H1 (cell line): ENCODE measurements around the gene CPSF2. TPM values are rescaled to one million over a fixed set of nuclear protein-coding genes. Genes with fewer than 3 reads are reported as not detected.

Experiments used
- CTCF ChIA-PET: fragments of 300-600 bp; sonication (Branson Sonifier 250); formaldehyde crosslinking; loops from one replicate; lab custom pipeline; 2021; ENCODE audit not compliant: partially characterized antibody; lab: Charles Lee
- POLR2A ChIA-PET: fragments of 300-600 bp; sonication (Branson Sonifier 250); formaldehyde crosslinking; loops from one replicate; lab custom pipeline; 2021; ENCODE audit warnings: inconsistent platforms; ENCODE audit not compliant: partially characterized antibody; lab: Charles Lee
- DNase-seq, 2 experiments: peaks; one replicate each; pipeline versions ENCODE4 v3.0.0 to v3.0.0-alpha.2; 2010 to 2022; ENCODE audit warnings: low spot score in 2 of 2, low read depth in 1 of 2, mixed read lengths in 1 of 2
- FAIRE-seq: peaks from 2 replicates; lab custom pipeline; 2011; peaks lifted over from hg19 to GRCh38; lab: Jason Lieb, UNC
- H2AFZ ChIP-seq: 2 replicates; pipeline ENCODE4 v1.8.1; 2012; ENCODE audit warnings: low read length, inconsistent platforms
- H2AK5ac ChIP-seq: 2 replicates; pipeline ENCODE4 v1.6.1; 2013; ENCODE audit warnings: low read depth, low read length
- H2BK120ac ChIP-seq: replicated peaks from 2 replicates; pipeline ENCODE3; 2013; ENCODE audit warnings: low read depth, low read length, inconsistent platforms
- H2BK12ac ChIP-seq: 2 replicates; pipeline ENCODE4 v1.6.1; 2013; ENCODE audit warnings: low read depth, low read length
- H2BK15ac ChIP-seq: 2 replicates; pipeline ENCODE4 v1.6.1; 2013; ENCODE audit warnings: low read length
- H2BK20ac ChIP-seq: 2 replicates; pipeline ENCODE4 v1.6.1; 2013; ENCODE audit warnings: low read length
- H2BK5ac ChIP-seq: 2 replicates; pipeline ENCODE4 v1.6.1; 2013; ENCODE audit warnings: low read depth, low read length
- H3K14ac ChIP-seq: 2 replicates; pipeline ENCODE4 v1.6.1; 2013; ENCODE audit warnings: inconsistent platforms; ENCODE audit not compliant: insufficient read length
- H3K18ac ChIP-seq: 2 replicates; pipeline ENCODE4 v1.6.1; 2013; ENCODE audit warnings: low read length; ENCODE audit errors: extremely low read depth
- H3K23ac ChIP-seq: 2 replicates; pipeline ENCODE4 v1.6.1; 2013; ENCODE audit warnings: inconsistent platforms; ENCODE audit not compliant: insufficient read length
- H3K23me2 ChIP-seq: 2 replicates; pipeline ENCODE4 v1.6.1; 2013; ENCODE audit warnings: low read depth, low read length
- H3K27ac ChIP-seq: 2 replicates; pipeline ENCODE4 v1.6.1; 2011; ENCODE audit warnings: low read depth, low read length, inconsistent platforms
- H3K27me3 ChIP-seq, 4 experiments: replicated peaks in 1 of 4; 1 replicate in 1 of 4; 2 replicates in 3 of 4; pipeline versions ENCODE4 v1.6.1 to v1.8.1; 2011 to 2013; ENCODE audit warnings: low read length in 3 of 4, mild to moderate bottlenecking in 3 of 4, inconsistent platforms in 2 of 4, mixed read lengths in 2 of 4, moderate library complexity in 1 of 4; ENCODE audit not compliant: control insufficient read depth in 3 of 4, insufficient read depth in 3 of 4; ENCODE audit errors: extremely low read depth in 1 of 4
- H3K36me3 ChIP-seq, 4 experiments: 2 replicates each; pipeline versions ENCODE4 v1.6.1 to v1.8.1; 2011 to 2013; ENCODE audit warnings: mild to moderate bottlenecking in 4 of 4, low read length in 3 of 4, moderate library complexity in 2 of 4, control low read depth in 1 of 4, inconsistent platforms in 1 of 4; ENCODE audit not compliant: insufficient read depth in 4 of 4, control insufficient read depth in 2 of 4
- H3K4ac ChIP-seq: replicated peaks from 2 replicates; pipeline ENCODE3; 2013; ENCODE audit warnings: low read length, low read depth, mixed read lengths, inconsistent platforms; ENCODE audit not compliant: insufficient read length
- H3K4me1 ChIP-seq, 4 experiments: replicated peaks in 1 of 4; 1 replicate in 1 of 4; 2 replicates in 3 of 4; pipeline versions ENCODE4 v1.6.1 to v1.8.1; 2011 to 2013; ENCODE audit warnings: low read length in 3 of 4, inconsistent platforms in 2 of 4, mixed read lengths in 1 of 4; ENCODE audit not compliant: insufficient read depth in 4 of 4, control insufficient read depth in 3 of 4
- H3K4me2 ChIP-seq, 2 experiments: 2 replicates each; pipeline versions ENCODE4 v1.6.1 to v1.8.1; 2011 to 2013; ENCODE audit warnings: low read depth in 2 of 2, low read length in 2 of 2, control low read depth in 1 of 2, inconsistent platforms in 1 of 2, mild to moderate bottlenecking in 1 of 2; ENCODE audit not compliant: insufficient read depth in 1 of 2
- H3K4me3 ChIP-seq, 4 experiments: fragments of 200-600, 300-600 bp in 1 of 4; sonication (generic), shearing (Covaris generic), sonication (Bioruptor Twin) in 1 of 4; 2 replicates each; pipeline versions ENCODE4 v1.5.1 to v1.8.1; 2011 to 2016; ENCODE audit warnings: low read length in 4 of 4, low read depth in 3 of 4, control low read depth in 2 of 4, inconsistent platforms in 2 of 4, mild to moderate bottlenecking in 2 of 4, mixed read lengths in 1 of 4, moderate library complexity in 1 of 4; ENCODE audit not compliant: insufficient read depth in 2 of 4; ENCODE audit errors: extremely low read depth in 1 of 4
- H3K56ac ChIP-seq: replicated peaks from 2 replicates; pipeline ENCODE3; 2013; ENCODE audit warnings: low read depth, mild to moderate bottlenecking, mixed read lengths, low read length, inconsistent platforms; ENCODE audit not compliant: insufficient read length
- H3K79me1 ChIP-seq: 2 replicates; pipeline ENCODE4 v1.6.1; 2013; ENCODE audit warnings: low read depth, low read length, control low read depth
- H3K79me2 ChIP-seq, 2 experiments: 2 replicates each; pipeline versions ENCODE4 v1.6.1 to v1.8.1; 2012 to 2013; ENCODE audit warnings: low read length in 2 of 2, mild to moderate bottlenecking in 2 of 2, inconsistent platforms in 1 of 2; ENCODE audit not compliant: insufficient read depth in 2 of 2, control insufficient read depth in 1 of 2
- H3K9ac ChIP-seq, 4 experiments: replicated peaks in 1 of 4; 1 replicate in 1 of 4; 2 replicates in 3 of 4; pipeline versions ENCODE4 v1.6.1 to v1.8.1; 2011 to 2013; ENCODE audit warnings: low read depth in 3 of 4, low read length in 3 of 4, control low read depth in 2 of 4, mild to moderate bottlenecking in 2 of 4, moderate library complexity in 2 of 4, inconsistent platforms in 1 of 4; ENCODE audit errors: extremely low read depth in 1 of 4
- H3K9me3 ChIP-seq, 2 experiments: 2 replicates each; pipeline versions ENCODE4 v1.6.1 to v1.8.1; 2012 to 2013; ENCODE audit warnings: mild to moderate bottlenecking in 2 of 2, moderate library complexity in 2 of 2, control low read depth in 1 of 2, inconsistent platforms in 1 of 2, low read depth in 1 of 2, low read length in 1 of 2, mixed read lengths in 1 of 2; ENCODE audit not compliant: insufficient read depth in 2 of 2
- H4K20me1 ChIP-seq, 2 experiments: replicated peaks in 1 of 2; 2 replicates each; pipeline versions ENCODE3 to v1.8.1; 2011 to 2013; ENCODE audit warnings: inconsistent platforms in 2 of 2, low read length in 2 of 2, mild to moderate bottlenecking in 1 of 2; ENCODE audit not compliant: insufficient read depth in 2 of 2, control insufficient read depth in 1 of 2
- H4K5ac ChIP-seq: 2 replicates; pipeline ENCODE4 v1.6.1; 2013; ENCODE audit warnings: low read length, low read depth, mixed read lengths, inconsistent platforms; ENCODE audit not compliant: insufficient read length
- H4K8ac ChIP-seq: 2 replicates; pipeline ENCODE4 v1.8.0; 2013; ENCODE audit warnings: mild to moderate bottlenecking, moderate library complexity, low read length, inconsistent platforms; ENCODE audit not compliant: insufficient read depth; ENCODE audit errors: extremely low read depth
- H4K91ac ChIP-seq: replicated peaks from 2 replicates; pipeline ENCODE3; 2013; ENCODE audit warnings: low read length, mixed read lengths, inconsistent platforms; ENCODE audit not compliant: insufficient read length
- ATF3 ChIP-seq: IDR thresholded peaks from 2 replicates; pipeline ENCODE4 v1.6.1; 2011; ENCODE audit warnings: low read depth, mild to moderate bottlenecking, low read length; ENCODE audit not compliant: insufficient read depth
- EZH2 ChIP-seq: fragments of 200-600 bp; sonication (generic); IDR thresholded peaks from 2 replicates; pipeline ENCODE4 v1.7.1; 2012; ENCODE audit warnings: low read depth, mild to moderate bottlenecking, moderate library complexity, low read length, inconsistent platforms; ENCODE audit not compliant: severe bottlenecking
- POLR2AphosphoS5 ChIP-seq: IDR thresholded peaks from 2 replicates; pipeline ENCODE4 v1.6.1; 2011; ENCODE audit warnings: low read depth, low read length
- SUZ12 ChIP-seq: fragments of 200-600 bp; sonication (generic); IDR thresholded peaks from 2 replicates; pipeline ENCODE4 v1.6.1; 2012; ENCODE audit warnings: mild to moderate bottlenecking, inconsistent platforms, low read length, moderate library complexity, mixed read lengths
- WGBS, 2 experiments: shearing (Covaris generic) in 1 of 2; methylation state at CpG; one replicate each; pipeline versions ENCODE4 v1.1.6 to v1.1.7; 2013 to 2015; ENCODE audit warnings: low lambda C conversion rate in 2 of 2, mixed read lengths in 2 of 2, inconsistent platforms in 1 of 2, low coverage in 1 of 2, missing lambda C conversion rate in 1 of 2; ENCODE audit not compliant: insufficient replicate concordance in 2 of 2, insufficient coverage in 1 of 2, insufficient read length in 1 of 2; ENCODE audit errors: extremely low coverage in 1 of 2, missing lambda C conversion rate in 1 of 2; 5-methylcytosine and 5-hydroxymethylcytosine counted together
- polyA plus RNA-seq, 7 experiments: library from polyadenylated mRNA; depleted of rRNA in 3 of 7; stranded (reverse) in 5 of 7; unstranded in 2 of 7; fragments of >200 nt in 5 of 7; fragments of 200-250 nt in 2 of 7; gene quantifications; 1 replicate in 5 of 7; 2 replicates in 1 of 7; 4 replicates in 1 of 7; pipeline versions ENCODE4 v1.2.1 to v1.2.3, GENCODE V29; 2011 to 2013; ENCODE audit warnings: missing spikeins in 2 of 7, mixed read lengths in 2 of 7
- total RNA-seq: library from RNA; stranded (reverse); fragmentation: NEBNext Ultra II Directional; extraction: Animal tissue kit (Norgen Biotek cat#: 25700); gene quantifications from 2 replicates; pipeline ENCODE4 v1.2.1, GENCODE V29; 2021

Gene CPSF2
- total and polyA plus RNA-seq, 2 of the 8 experiments (the other 6 are each of a cell fraction or from before 2014, with no cell fraction given): 11.3 to 130 TPM

DNA sequence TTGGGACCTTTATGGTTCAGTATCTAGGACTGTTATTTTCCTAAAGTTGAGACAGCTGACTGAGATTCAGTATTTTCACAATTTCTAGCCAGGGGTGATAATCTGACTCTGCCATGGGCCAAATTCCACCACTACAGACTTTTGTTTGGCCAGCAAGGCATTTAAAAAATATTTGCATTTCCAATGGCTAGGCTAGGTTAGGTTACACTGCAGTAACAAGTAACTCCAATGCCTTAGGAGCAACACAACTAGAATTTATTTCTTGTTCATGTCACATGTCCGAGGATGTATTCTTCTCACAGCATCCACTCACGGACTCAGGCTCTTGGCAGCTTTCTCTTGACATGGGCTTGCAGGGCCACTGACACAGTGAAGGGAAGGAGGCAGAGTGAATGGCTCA, 83.0 kb downstream of the CPSF2 start:
- no peak overlapping the region for H4K5ac ChIP-seq
- TF ChIP-seq ATF3 (no peak), SUZ12 (no peak), POLR2AphosphoS5 (no peak), EZH2 (no peak)
- H3K9ac ChIP-seq: no peak overlapping the region
- H2BK20ac ChIP-seq: no peak overlapping the region
- H3K4me1 ChIP-seq: peaks cover 2 to 11% (median 5%) of the 10 kb centered on the region in 4 experiments; a peak in 6 of 7 replicates
- no peak overlapping the region for H2BK15ac ChIP-seq
- CTCF ChIA-PET: interaction anchor here (0.6 kb wide), 1 partner anchor 144 kb away, joined by 3 read pairs; no protein-coding TSS in a partner anchor
- no peak overlapping the region for H3K4ac ChIP-seq
- no peaks in the 10 kb centered on the region for H3K36me3 ChIP-seq
- H3K18ac ChIP-seq: no peak overlapping the region
- no peaks in the 10 kb centered on the region for H3K79me2 ChIP-seq
- H3K27me3 ChIP-seq: no peaks in the 10 kb centered on the region; a peak in 3 of 7 replicates
- no peak overlapping the region for H2BK5ac ChIP-seq
- H2AFZ ChIP-seq: no peak overlapping the region
- H3K23ac ChIP-seq: no peak overlapping the region
- no peak overlapping the region for H3K4me2 ChIP-seq
- H3K56ac ChIP-seq: no peak overlapping the region
- no peak overlapping the region for H3K27ac ChIP-seq
- no peak overlapping the region for H4K8ac ChIP-seq
- H4K20me1 ChIP-seq: no peaks in the 10 kb centered on the region
- H3K9me3 ChIP-seq: no peaks in the 10 kb centered on the region
- FAIRE-seq (no peak), DNase-seq (no peak)
- H3K79me1 ChIP-seq: no peaks in the 10 kb centered on the region
- H2BK12ac ChIP-seq: peak overlapping the region; percentile 33; the same call in 1 of the 2 replicates
- no peak overlapping the region for H3K14ac ChIP-seq
- H2BK120ac ChIP-seq: no peak overlapping the region
- H2AK5ac ChIP-seq: no peak overlapping the region
- no peak overlapping the region for H4K91ac ChIP-seq
- 97% methylated on average over 2 of the region's 2 CpGs; no CpG with 5 or more reads in 1 of the 2 experiments for WGBS, 2 experiments
- no peaks in the 10 kb centered on the region for H3K23me2 ChIP-seq
- H3K4me3 ChIP-seq: no peak overlapping the region
- POLR2A ChIA-PET: no interaction called here
